Stimulated activated CD4-positive, alpha-beta T cell treated with anti-CD3 and anti-CD28 coated beads, Interleukin-15, amount 100 ng/mL, for 24 hours (primary cell): ENCODE results near the gene IL9.
A peak's percentile ranks its signal among the peaks of the same experiment; 100 is the strongest.

Source experiments
- DNase-seq: peaks from one replicate; pipeline ENCODE4 v3.0.0-alpha.2; 2020

IL9 gene

GRCh38 chr5:135890867-135891266 lies 4.8 kb downstream of the IL9 start:
- peak; percentile 67 for DNase-seq

- DNase-seq = no peak
Measured at GRCh38 chr5:135890296-135890695, 5.3 kb downstream of the IL9 start.

DNA sequence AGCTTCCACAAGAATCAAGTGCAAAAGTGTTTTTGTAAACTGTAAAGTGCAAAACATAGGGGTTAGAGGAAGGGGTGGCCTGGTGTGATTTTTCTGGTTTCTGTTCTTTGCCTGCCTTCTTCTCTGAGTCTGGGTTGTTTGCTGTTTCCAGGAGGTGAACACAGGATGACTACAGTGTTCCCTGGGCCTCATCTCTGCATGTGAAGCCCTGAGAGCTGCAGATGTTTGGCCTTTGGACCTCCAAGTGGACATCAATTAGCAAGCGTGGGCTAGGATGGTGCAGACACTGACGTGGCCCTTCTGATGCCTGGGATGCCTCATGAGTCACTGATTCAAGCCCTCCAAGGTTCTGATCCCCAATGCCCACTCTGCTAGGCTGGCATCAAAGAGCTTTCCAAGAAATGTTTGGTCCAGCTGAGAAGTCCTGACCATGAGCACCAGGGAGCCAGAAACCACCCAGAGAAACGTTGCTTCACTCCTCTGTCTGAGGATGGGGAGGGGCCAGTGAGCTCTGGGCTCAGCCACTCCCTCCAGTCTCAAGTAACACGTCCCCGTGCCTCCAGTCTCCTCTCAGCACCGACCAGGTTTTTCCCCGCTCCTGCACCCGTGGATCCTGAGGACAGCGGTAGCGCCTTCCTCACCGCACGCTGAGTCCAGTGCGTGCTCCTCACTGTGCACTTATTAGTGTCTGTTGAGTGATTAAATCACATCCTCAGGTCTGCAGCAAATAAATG lies 7.6 kb downstream of the IL9 start:
- no peak for DNase-seq

GRCh38 chr5:135887447-135887864 lies 8.2 kb downstream of the IL9 start:
- DNase-seq = peak; percentile 74

DNA sequence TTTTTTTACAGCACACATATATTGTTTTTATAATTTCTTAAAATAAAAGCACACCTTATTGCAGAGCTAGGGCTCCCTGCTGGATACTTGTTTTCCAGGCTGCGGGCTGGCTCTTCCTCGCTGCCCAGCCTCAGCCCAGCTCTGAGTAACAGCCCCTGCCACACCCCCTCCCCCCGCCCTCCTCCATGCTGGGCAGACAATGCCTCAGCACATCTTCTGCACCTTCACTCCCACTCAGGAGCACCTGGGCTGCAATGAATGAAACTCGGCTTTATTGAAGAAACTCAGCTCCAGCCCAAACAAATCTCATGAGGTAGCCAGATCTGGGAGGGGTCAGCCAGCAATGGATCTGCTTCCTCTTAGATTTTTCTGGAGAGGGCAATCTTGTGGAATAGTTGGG lies 9.5 kb downstream of the IL9 start:
- DNase-seq = no peak

DNA sequence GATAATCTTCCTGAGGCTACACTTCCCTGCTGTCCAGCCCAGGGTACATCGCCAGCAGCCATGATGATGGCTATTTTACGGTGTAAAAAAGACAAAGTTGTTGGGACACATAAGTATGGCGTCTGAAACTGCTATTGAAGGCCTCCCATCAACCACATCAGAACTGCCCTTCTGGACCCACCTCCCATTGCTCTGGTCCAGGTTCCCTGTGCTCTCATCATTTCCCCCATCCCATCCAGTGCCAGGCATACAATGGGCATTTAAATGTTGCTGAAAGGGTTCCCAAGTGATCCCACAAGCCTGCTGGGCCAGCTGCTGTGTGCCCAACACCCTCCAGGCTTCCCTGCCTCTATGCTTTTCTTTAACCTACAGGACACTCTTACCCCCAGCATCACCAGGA lies 10.6 kb downstream of the IL9 start:
- no peak for DNase-seq

DNA sequence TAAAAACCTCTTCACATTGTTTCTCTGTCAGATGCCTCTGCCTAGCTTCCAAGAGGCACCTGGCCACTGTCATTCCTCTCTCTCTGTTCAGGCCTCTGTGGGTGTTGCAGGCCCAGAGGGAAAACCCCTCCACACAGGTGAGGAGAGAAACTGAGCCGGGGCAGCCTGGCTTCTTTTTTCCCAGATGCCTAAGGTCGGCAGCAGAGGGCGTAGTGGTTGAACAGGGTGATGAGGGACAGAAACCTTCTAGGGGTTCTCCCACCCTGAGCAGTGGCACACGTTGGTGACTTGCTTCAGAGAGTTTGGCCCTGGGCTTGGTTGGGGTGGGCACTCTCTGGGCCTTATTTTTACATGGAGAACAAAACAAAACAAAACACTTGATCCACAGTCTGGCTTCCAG lies 12.2 kb downstream of the IL9 start:
- peak; percentile 24 for DNase-seq

- no peak for DNase-seq
Measured at GRCh38 chr5:135883026-135883425, 12.6 kb downstream of the IL9 start.

GRCh38 chr5:135881819-135882218 lies 13.8 kb downstream of the IL9 start:
- no peak for DNase-seq

DNA sequence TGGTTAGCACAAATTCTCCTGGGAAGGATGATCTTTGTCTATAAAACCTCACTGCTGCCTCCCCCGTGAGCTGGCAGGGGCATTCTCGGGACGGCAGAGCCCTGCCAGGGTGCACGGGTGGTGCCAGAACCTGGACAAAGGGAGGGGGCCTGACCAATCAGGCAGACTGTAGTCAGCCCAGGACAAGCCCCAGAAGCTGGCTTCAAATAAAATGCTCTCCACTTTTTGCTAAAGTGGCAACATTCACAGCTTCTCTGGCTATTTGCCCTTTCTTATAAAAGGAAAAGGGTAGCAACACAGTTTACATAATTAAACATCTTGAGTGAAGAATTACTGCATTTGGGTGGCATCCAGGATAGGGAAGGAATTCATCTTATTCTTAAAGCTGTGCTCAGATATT lies 14.4 kb downstream of the IL9 start:
- no peak for DNase-seq

DNA sequence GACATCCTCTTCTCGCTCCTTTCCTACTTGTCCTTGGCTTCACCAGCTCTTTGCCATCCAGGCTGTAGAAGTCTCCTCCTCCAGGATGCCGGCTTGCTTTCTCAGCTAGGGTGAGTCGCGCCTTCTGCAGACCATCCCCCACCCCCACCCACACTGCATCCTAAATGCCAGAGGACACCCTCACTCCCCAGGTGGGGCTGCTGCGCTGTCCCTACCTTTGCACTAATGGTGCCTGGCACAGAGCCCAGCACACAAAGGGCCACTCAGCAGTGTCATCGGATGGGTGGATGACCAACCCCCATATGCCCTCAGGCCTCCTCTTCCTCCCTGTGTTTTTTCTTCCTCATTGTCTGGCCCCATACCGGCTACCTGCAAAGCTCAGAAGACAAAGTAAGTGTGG lies 14.8 kb downstream of the IL9 start:
- DNase-seq = no peak

DNA sequence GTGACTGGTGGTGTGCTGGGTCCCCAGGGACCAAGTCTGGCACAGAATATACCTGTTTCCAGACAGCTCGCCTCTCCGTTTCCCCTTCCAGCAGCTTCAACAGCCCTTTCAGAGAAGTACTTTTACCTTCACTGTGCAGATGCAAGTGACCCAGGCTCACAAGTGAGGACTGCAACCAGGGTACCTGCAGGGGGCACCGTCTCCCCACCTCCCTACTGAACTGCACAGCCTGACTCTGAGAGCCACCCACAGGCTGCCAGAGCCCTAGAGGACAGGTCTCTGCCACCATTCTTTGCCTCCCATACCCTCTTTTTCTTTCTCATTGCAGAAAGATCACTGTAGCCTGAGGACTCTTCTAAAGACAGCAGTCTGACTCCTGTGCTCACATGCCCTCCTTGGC lies 15.4 kb downstream of the IL9 start:
- peak; percentile 21 for DNase-seq

- DNase-seq = no peak
Measured at GRCh38 chr5:135879591-135879990, 16.1 kb downstream of the IL9 start.

GRCh38 chr5:135878156-135878620 lies 17.5 kb downstream of the IL9 start:
- DNase-seq = no peak

GRCh38 chr5:135877570-135878155 lies 18.0 kb downstream of the IL9 start:
- no peak for DNase-seq

- no peak for DNase-seq
Measured at GRCh38 chr5:135876146-135876545, 19.5 kb downstream of the IL9 start.

GRCh38 chr5:135875567-135875966 lies 20.1 kb downstream of the IL9 start:
- DNase-seq = no peak

DNA sequence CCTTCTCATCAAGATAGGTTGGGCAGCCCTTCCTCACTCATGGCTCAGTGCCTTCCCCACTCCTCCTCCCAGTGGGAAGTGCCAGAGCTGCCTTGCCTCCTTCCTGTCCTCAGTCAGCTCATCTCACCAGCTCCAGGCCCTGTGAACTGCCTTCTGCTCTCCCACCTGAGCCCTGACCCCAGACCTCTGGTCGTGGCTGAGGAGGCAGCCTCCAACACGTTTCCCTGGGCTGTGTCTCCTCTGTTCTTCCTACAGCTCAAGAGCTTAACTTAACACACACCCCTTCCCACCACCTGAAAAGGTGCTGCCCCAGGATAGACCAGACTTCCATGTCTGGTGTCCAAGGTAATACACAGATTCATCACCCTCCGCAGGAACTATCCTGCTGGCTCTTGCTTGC lies 21.2 kb downstream of the IL9 start:
- no peak for DNase-seq

DNA sequence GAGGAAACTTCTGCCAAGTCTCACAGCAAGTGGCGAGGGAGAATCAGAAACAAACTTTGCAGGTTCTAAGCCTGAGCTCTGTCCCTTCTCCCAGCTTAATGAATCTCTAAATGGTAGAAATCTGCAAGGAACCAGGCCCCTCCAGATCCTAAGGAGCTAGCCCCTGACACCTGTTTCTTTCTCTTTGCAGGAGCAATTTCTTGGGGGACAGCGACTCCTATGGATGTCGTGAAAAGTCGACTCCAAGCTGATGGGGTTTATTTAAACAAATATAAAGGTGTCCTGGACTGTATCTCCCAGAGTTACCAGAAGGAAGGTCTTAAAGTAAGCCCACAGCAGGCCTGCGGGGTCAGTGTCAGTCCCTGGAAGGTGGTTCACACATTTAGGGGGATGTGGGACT lies 21.8 kb downstream of the IL9 start:
- no peak for DNase-seq

- no peak for DNase-seq
Measured at GRCh38 chr5:135871268-135871915, 24.2 kb downstream of the IL9 start.

DNA sequence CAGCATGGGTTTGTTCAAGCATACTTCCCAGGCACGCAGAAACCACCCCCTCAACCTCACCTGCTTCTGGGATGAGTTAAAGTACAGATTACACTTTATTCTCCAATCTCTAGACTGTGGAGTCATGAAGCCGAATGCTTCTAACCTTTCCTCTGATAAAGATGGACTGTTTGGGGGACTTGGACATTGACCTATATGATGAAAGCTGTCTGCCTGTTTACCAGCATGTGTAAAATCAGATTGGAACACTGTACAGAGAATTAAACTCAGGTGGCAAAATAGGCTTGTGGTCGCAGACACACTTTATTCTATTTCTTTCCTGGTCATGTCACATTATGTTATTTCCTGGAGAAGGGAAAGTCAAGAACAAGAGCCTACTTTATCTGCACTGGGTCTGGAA lies 25.7 kb downstream of the IL9 start:
- no peak for DNase-seq

DNA sequence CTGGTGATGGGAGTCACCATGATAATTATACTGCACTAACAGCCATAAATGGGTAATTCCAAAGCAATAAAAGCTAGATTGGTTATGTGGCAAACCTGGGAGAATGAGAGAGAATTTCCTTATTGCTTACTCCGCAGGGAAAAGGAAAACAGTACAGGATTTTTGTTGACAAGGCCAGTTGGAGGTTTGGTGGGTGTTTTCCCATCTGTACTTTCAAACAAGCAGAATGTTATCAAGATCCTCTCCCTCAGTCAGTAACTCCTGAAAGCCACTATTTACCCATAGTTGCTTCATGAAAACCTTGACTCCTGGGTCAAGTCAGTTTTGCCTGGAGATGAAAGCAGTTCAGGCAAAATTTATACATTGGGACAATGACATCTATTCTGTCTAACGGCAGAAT lies 26.4 kb downstream of the IL9 start:
- DNase-seq = no peak

GRCh38 chr5:135868681-135869080 lies 27.0 kb downstream of the IL9 start:
- no peak for DNase-seq

DNA sequence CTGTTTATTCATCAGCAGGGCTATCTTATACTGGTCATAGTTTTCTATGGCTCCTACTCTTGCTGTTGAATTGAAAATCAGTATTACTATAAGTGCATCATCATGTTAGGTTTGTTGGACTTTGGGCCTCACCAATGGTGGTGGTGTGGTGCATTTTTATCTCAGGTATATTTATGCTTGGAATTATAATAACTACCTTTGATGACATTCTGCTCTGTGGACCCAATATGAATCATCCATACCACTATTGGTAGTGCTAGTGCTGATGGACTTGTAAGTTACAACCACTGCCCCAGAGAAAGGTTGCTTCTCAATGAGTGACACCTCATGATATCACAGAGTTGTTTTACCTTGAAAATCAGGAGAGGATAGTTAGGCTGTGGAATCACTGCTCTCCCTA lies 28.0 kb downstream of the IL9 start:
- DNase-seq = no peak
